Measurements from ENCODE around the gene BLOC1S1. TPM values are rescaled to one million over a fixed set of nuclear protein-coding genes. Genes with fewer than 3 reads are reported as not detected.

Gene BLOC1S1
- total RNA-seq, 2 experiments from 2014 or later: 139 to 152 TPM

GRCh38 chr12:55739025-55739378, 23.2 kb downstream of the BLOC1S1 start:
- H3K36me3 ChIP-seq (ENCODE audit: insufficient read depth, low read length): no peaks in the 10 kb centered on the region
- TF ChIP-seq, protein P1, sequence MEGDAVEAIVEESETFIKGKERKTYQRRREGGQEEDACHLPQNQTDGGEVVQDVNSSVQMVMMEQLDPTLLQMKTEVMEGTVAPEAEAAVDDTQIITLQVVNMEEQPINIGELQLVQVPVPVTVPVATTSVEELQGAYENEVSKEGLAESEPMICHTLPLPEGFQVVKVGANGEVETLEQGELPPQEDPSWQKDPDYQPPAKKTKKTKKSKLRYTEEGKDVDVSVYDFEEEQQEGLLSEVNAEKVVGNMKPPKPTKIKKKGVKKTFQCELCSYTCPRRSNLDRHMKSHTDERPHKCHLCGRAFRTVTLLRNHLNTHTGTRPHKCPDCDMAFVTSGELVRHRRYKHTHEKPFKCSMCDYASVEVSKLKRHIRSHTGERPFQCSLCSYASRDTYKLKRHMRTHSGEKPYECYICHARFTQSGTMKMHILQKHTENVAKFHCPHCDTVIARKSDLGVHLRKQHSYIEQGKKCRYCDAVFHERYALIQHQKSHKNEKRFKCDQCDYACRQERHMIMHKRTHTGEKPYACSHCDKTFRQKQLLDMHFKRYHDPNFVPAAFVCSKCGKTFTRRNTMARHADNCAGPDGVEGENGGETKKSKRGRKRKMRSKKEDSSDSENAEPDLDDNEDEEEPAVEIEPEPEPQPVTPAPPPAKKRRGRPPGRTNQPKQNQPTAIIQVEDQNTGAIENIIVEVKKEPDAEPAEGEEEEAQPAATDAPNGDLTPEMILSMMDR (conservative IDR thresholded peaks at IDR 0.05; ENCODE audit: low read length): no peak; the same call in 1 of the 2 replicates
- TF ChIP-seq EZH2phosphoT487 (IDR thresholded peaks at IDR 0.05; ENCODE audit: borderline replicate concordance, low read depth, low read length): no peak
- H3K4me3 ChIP-seq (ENCODE audit: low read depth, low read length, poor library complexity, severe bottlenecking): peak overlapping the region; percentile 72
- H3K79me2 ChIP-seq (ENCODE audit: insufficient read depth, low read depth, low read length): peaks cover 4% of the 10 kb centered on the region; the same call in 1 of the 2 replicates
- DNase-seq (ENCODE audit: low spot score): no peak
- no peak overlapping the region; the same call in 1 of the 2 replicates for H3K4me2 ChIP-seq (ENCODE audit: low read length)
- peaks cover 27% of the 10 kb centered on the region for H3K4me1 ChIP-seq (ENCODE audit: insufficient read depth, low read length, poor library complexity, severe bottlenecking)
- H2AFZ ChIP-seq (ENCODE audit: low read length): peak overlapping the region; percentile 79; the same call in 1 of the 2 replicates
- ChIA-PET POLR2A (interaction anchor here (1.1 to 3.1 kb wide), 11 partner anchors 8 to 1708 kb away, joined by 3 to 14 read pairs (median 4); partner anchors contain the start of genes BLOC1S1, CD63, ESYT1 and ORMDL2), CTCF (ENCODE audit: unreplicated experiment) (interaction anchor here (0.6 to 2.9 kb wide), 8 partner anchors 9 to 302 kb away, joined by 3 to 19 read pairs (median 4); partner anchors contain the start of genes CD63 and ORMDL2)
- no peaks in the 10 kb centered on the region for H3K9me2 ChIP-seq (ENCODE audit: insufficient read depth, low read length)
- intact Hi-C loops (cut with micrococcal nuclease; ENCODE audit: unreplicated experiment): loop anchor here (1.0 to 2.0 kb wide), 5 partner anchors 58 to 450 kb away; partner anchors contain the start of genes RPL41, SARNP and SMARCC2
- no TSS peak for BruUV-seq (replicated peaks)
- no peaks in the 10 kb centered on the region for H4K20me1 ChIP-seq (ENCODE audit: insufficient read depth, low read length)
- H3K9me3 ChIP-seq (ENCODE audit: low read length): no peaks in the 10 kb centered on the region
- no peak overlapping the region for H3K27ac ChIP-seq (ENCODE audit: low read depth, low read length, poor library complexity, severe bottlenecking)

GRCh38 chr12:55741931-55742680, 26.3 kb downstream of the BLOC1S1 start:
- peaks cover 51% of the 10 kb centered on the region for H3K4me1 ChIP-seq (ENCODE audit: insufficient read depth, low read length, poor library complexity, severe bottlenecking)
- H3K9me3 ChIP-seq (ENCODE audit: low read length): no peaks in the 10 kb centered on the region
- POLR2A ChIA-PET: interaction anchor here (0.7 to 1.1 kb wide), 4 partner anchors 13 to 295 kb away, joined by 3 read pairs; no protein-coding TSS in a partner anchor
- TF ChIP-seq, protein P1 (conservative IDR thresholded peaks at IDR 0.05; ENCODE audit: low read length): no peak
- TF ChIP-seq EZH2phosphoT487 (IDR thresholded peaks at IDR 0.05; ENCODE audit: borderline replicate concordance, low read depth, low read length): no peak
- peaks cover 18% of the 10 kb centered on the region; the same call in 1 of the 2 replicates for H3K79me2 ChIP-seq (ENCODE audit: insufficient read depth, low read depth, low read length)
- no TSS peak for BruUV-seq (replicated peaks)
- intact Hi-C loops (cut with micrococcal nuclease; ENCODE audit: unreplicated experiment): no loop called here
- H3K27ac ChIP-seq (ENCODE audit: low read depth, low read length, poor library complexity, severe bottlenecking): no peak overlapping the region
- peaks cover 17% of the 10 kb centered on the region; the same call in 1 of the 2 replicates for H4K20me1 ChIP-seq (ENCODE audit: insufficient read depth, low read length)
- H3K36me3 ChIP-seq (ENCODE audit: insufficient read depth, low read length): peaks cover 10% of the 10 kb centered on the region; the same call in 1 of the 2 replicates
- H3K4me2 ChIP-seq (ENCODE audit: low read length): peak overlapping the region; percentile 69
- H3K4me3 ChIP-seq (ENCODE audit: low read depth, low read length, poor library complexity, severe bottlenecking): peak overlapping the region; percentile 60
- CTCF ChIA-PET (ENCODE audit: unreplicated experiment): interaction anchor here (0.5 to 1.3 kb wide), 4 partner anchors 17 to 76 kb away, joined by 3 to 6 read pairs (median 4); partner anchors contain the start of genes ORMDL2 and SARNP
- DNase-seq (ENCODE audit: low spot score): no peak
- peak overlapping the region; percentile 38; the same call in 1 of the 2 replicates for H2AFZ ChIP-seq (ENCODE audit: low read length)
- no peaks in the 10 kb centered on the region for H3K9me2 ChIP-seq (ENCODE audit: insufficient read depth, low read length)

Data from OCI-LY7 (cell line).